Inflammatory macrophage treated with lipopolysaccharide for 4 hours (primary cell): ENCODE measurements around the gene PJA2.
"Not testable (repeated sequence)": the region's sequence is repeated elsewhere in the genome, so short reads cannot be mapped to it uniquely, and the experiment has no call there.

Experiments
- DNase-seq: peaks from one replicate; pipeline ENCODE4 v3.0.0-alpha.2; 2020

Gene PJA2

GRCh38 chr5:109305352-109305751 lies 104.4 kb downstream of the PJA2 start:
- no peak for DNase-seq

- no peak for DNase-seq
Measured at GRCh38 chr5:109304309-109304708, 105.5 kb downstream of the PJA2 start.

GRCh38 chr5:109300367-109300766 lies 109.4 kb downstream of the PJA2 start:
- DNase-seq: no peak

- DNase-seq: no peak
Measured at GRCh38 chr5:109299557-109299956, 110.2 kb downstream of the PJA2 start.

- DNase-seq: no peak
Measured at GRCh38 chr5:109298794-109299193, 111.0 kb downstream of the PJA2 start.

GRCh38 chr5:109297900-109298299 lies 111.9 kb downstream of the PJA2 start:
- DNase-seq: no peak

GRCh38 chr5:109291090-109291489 lies 118.7 kb downstream of the PJA2 start:
- DNase-seq: no peak

- DNase-seq: no peak
Measured at GRCh38 chr5:109290231-109290630, 119.5 kb downstream of the PJA2 start.

GRCh38 chr5:109286628-109287027 lies 123.1 kb downstream of the PJA2 start:
- not testable (repeated sequence) for DNase-seq
